HEK293T (cell line): Measurements from ENCODE around the gene GLB1L3.

Experiments
- CTCF ChIA-PET: fragments of 350-600 bp; formaldehyde crosslinking; extraction: SDS; loops from one replicate; lab custom pipeline; 2021; ENCODE audit warnings: antibody characterized with exemption, inconsistent platforms; lab: Yijun Ruan, JAX
- POLR2A ChIA-PET: fragments of 350-600 bp; formaldehyde crosslinking; extraction: SDS; loops from one replicate; lab custom pipeline; 2020; ENCODE audit warnings: antibody characterized with exemption, inconsistent platforms; lab: Yijun Ruan, JAX
- DNase-seq: peaks from one replicate; pipeline ENCODE4 v3.0.0; 2012; ENCODE audit warnings: mixed read lengths; ENCODE audit errors: extremely low spot score
- ARNT ChIP-seq: fragments of 450-650 bp; IDR thresholded peaks from 2 replicates; pipeline ENCODE4 v1.6.1; 2017; ENCODE audit warnings: mild to moderate bottlenecking
- BHLHE40 ChIP-seq: fragments of 450-650 bp; IDR thresholded peaks from 2 replicates; pipeline ENCODE4 v1.6.1; 2016; ENCODE audit warnings: mild to moderate bottlenecking, moderate library complexity, borderline replicate concordance
- CTBP1 ChIP-seq: fragments of 450-650 bp; IDR thresholded peaks from 2 replicates; pipeline ENCODE4 v1.6.1; 2016; ENCODE audit warnings: borderline replicate concordance
- ELF4 ChIP-seq: fragments of 450-650 bp; IDR thresholded peaks from 2 replicates; pipeline ENCODE4 v1.6.1; 2017; ENCODE audit warnings: antibody characterized with exemption
- FOXA1 ChIP-seq: fragments of 450-650 bp; IDR thresholded peaks from 2 replicates; pipeline ENCODE4 v1.6.1; 2016; ENCODE audit warnings: mild to moderate bottlenecking
- FOXK2 ChIP-seq: fragments of 450-650 bp; IDR thresholded peaks from 2 replicates; pipeline ENCODE4 v1.6.1; 2016; ENCODE audit warnings: mild to moderate bottlenecking
- FOXM1 ChIP-seq: fragments of 450-650 bp; IDR thresholded peaks from 2 replicates; pipeline ENCODE4 v1.6.1; 2017; ENCODE audit warnings: mild to moderate bottlenecking, borderline replicate concordance
- HDGF ChIP-seq: fragments of 450-650 bp; IDR thresholded peaks from 2 replicates; pipeline ENCODE4 v1.6.1; 2017; ENCODE audit warnings: antibody characterized with exemption, borderline replicate concordance
- L3MBTL2 ChIP-seq: fragments of 450-650 bp; conservative IDR thresholded peaks from 2 replicates; pipeline ENCODE4 v1.6.1; 2016; ENCODE audit warnings: mild to moderate bottlenecking
- LEF1 ChIP-seq: fragments of 450-650 bp; IDR thresholded peaks from 2 replicates; pipeline ENCODE4 v1.6.1; 2017; ENCODE audit warnings: mild to moderate bottlenecking, borderline replicate concordance
- NFRKB ChIP-seq: fragments of 450-650 bp; IDR thresholded peaks from 2 replicates; pipeline ENCODE4 v1.6.1; 2016; ENCODE audit warnings: mild to moderate bottlenecking, moderate library complexity
- SP1 ChIP-seq: fragments of 450-650 bp; IDR thresholded peaks from 2 replicates; pipeline ENCODE4 v1.6.1; 2017
- SUZ12 ChIP-seq: fragments of 450-650 bp; IDR thresholded peaks from 2 replicates; pipeline ENCODE4 v1.6.1; 2016; ENCODE audit warnings: mild to moderate bottlenecking
- TARDBP ChIP-seq: fragments of 450-650 bp; IDR thresholded peaks from 2 replicates; pipeline ENCODE4 v1.6.1; 2016
- ZNF384 ChIP-seq: fragments of 450-650 bp; IDR thresholded peaks from 2 replicates; pipeline ENCODE4 v1.6.1; 2016
- TF ChIP-seq, protein P1 (sequence below): fragments of 450-650 bp; IDR thresholded peaks from 2 replicates; pipeline ENCODE4 v1.6.1; 2016

Gene GLB1L3

DNA sequence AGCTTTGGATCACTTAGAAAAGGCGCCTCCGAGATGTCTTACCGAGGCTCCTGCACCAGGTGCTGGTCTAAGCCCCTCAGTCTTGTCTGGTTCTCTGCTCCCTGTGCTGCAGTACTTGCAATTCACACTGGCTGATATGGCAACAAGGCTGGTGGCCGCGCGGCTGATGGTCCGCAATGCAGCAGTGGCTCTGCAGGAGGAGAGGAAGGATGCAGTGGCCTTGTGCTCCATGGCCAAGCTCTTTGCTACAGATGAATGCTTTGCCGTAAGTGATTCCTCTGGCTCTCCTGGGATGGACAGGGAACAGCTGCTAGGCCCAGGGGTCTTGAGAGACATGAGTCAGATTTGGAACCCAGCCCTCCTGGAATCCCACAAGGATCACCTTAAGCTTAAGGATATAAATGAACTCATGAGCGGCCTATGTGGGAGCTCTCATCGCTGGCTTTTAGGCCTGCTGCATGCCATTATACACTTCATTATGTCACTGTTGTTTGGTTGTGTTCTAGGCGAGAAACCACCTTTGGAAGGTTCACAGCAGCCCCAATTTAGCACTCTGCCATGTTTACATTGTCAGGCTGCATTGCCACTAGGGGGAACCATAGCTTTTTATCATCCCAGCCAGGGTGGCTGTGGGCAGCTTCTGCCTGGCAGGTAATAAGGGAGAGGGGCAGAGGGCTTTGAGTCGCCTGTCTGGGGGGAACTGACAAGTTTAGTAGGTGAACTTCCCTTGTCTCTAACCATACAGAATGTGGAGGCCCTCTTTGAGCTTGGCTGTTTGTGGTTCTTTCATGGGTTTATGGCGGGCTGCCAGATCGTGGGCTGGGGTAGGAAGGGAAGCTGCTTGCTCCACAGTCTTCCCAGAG is 14.3 kb upstream of the GLB1L3 start:
- POLR2A ChIA-PET = interaction anchor here (0.7 to 2.1 kb wide), 2 partner anchors 12 to 37 kb away, joined by 3 to 7 read pairs; partner anchors contain the start of genes NCAPD3 and VPS26B
- CTCF ChIA-PET = interaction anchor here (0.5 to 1.9 kb wide), 8 partner anchors 8 to 691 kb away, joined by 3 to 10 read pairs (median 3); partner anchors contain the start of gene GLB1L3
- no peak for TF ChIP-seq FOXA1
- no peak for TF ChIP-seq TARDBP
- no peak for TF ChIP-seq FOXK2
- no peak for TF ChIP-seq ELF4
- no peak for TF ChIP-seq BHLHE40
- TF ChIP-seq SUZ12 = no peak
- peak; percentile 53 for DNase-seq

DNA sequence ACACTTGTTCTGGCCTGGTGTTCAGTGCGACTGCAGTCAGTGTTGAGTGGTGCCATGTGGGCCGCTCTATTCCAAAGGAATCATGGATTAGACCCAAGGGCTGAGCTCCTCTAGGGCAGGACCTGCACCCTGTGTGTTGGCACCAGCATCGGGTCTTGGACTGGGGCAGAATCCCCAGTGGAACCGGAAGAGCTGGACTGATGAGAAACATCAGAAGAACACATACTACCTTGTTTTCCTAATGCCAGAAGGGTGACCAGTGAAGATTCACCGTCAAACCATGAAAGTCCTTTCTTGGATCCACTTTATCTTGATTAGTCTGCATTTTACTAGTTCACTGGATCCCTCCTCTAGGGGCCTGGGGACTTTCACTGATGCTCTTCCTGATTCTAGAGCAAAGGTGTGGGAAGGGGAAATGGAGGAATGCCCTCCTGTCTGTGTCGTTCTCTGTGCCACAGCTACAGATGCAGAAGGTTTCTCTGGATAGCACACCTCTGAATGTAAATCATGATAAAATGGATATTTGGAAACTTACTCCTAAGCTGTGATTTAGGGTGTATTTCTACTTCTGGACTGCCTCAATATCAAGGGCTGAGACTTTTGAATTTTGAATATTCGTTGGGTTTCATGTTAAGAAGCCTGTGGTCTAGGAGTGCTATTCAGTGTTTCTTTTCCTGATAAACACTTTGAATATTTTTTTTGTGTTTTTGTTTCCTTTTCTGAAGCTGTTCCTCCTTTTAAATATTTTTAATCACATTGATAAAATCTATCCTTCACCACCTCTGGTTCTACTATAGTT is 11.0 kb upstream of the GLB1L3 start:
- no peak for DNase-seq
- POLR2A ChIA-PET = interaction anchor here (1.8 kb wide), 1 partner anchor 11 kb away, joined by 4 read pairs; the partner anchor contains the start of gene GLB1L3
- TF ChIP-seq ZNF384 (no peak), ELF4 (no peak), CTBP1 (no peak), SP1 (no peak), NFRKB (no peak), LEF1 (no peak), TARDBP (no peak), SUZ12 (no peak), BHLHE40 (no peak), ARNT (no peak), FOXM1 (no peak), FOXK2 (no peak), FOXA1 (no peak), HDGF (no peak), L3MBTL2 (no peak)
- TF ChIP-seq, protein P1, sequence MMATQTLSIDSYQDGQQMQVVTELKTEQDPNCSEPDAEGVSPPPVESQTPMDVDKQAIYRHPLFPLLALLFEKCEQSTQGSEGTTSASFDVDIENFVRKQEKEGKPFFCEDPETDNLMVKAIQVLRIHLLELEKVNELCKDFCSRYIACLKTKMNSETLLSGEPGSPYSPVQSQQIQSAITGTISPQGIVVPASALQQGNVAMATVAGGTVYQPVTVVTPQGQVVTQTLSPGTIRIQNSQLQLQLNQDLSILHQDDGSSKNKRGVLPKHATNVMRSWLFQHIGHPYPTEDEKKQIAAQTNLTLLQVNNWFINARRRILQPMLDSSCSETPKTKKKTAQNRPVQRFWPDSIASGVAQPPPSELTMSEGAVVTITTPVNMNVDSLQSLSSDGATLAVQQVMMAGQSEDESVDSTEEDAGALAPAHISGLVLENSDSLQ = no peak
- CTCF ChIA-PET = no interaction called here

DNA sequence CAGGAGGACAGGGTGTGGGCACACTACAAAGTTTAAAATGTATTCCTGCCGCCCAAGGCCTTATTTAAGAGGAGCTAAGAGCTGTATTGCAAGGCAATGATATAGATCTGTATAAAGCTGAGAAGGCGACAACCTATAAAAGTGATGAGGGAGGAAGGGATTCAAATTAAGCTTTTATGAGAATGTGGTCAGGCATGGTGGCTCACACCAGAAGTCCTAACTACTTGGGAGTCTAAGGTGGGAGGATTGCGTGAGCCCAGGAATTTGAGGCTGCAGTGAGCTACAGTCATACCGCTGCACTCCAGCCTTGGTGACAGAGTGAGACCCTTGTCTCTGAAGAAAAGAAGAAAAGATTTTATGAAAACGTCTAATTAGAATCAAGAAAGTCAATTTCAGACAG is 9.7 kb upstream of the GLB1L3 start:
- CTCF ChIA-PET = interaction anchor here (1.6 kb wide), 1 partner anchor 9 kb away, joined by 5 read pairs; the partner anchor contains the start of gene GLB1L3
- TF ChIP-seq FOXK2 = no peak
- no peak for TF ChIP-seq TARDBP
- no peak for TF ChIP-seq SP1
- TF ChIP-seq HDGF = no peak
- TF ChIP-seq ELF4 = no peak
- POLR2A ChIA-PET = no interaction called here
- DNase-seq = no peak

DNA sequence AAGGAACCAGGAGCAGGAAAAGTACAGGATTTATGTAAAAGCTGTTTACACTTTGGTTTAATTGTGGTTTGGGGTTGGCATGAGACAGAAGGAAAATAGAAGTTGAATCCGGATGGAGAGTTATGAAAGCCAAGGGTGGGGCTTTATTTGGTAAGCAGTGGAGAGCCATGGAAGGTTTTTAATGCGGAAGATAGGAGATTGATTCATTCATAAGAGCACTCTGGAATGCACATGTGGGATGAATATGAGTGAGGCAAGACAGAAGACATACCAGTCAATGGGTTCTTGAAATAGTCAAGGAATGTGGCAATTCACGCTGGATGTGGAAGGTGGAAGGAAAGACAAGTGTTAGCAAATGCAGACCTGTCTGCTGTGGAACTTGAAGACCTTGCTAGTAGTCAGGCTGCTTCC is 9.3 kb upstream of the GLB1L3 start:
- POLR2A ChIA-PET = no interaction called here
- no peak for DNase-seq
- TF ChIP-seq LEF1 (no peak), ZNF384 (no peak), BHLHE40 (no peak), ARNT (no peak), SP1 (no peak), NFRKB (no peak), FOXA1 (no peak), L3MBTL2 (no peak), TARDBP (no peak), FOXM1 (no peak), FOXK2 (no peak), SUZ12 (no peak), CTBP1 (no peak), ELF4 (no peak), HDGF (no peak)
- TF ChIP-seq, protein P1 = no peak
- CTCF ChIA-PET = interaction anchor here (1.6 kb wide), 1 partner anchor 9 kb away, joined by 5 read pairs; the partner anchor contains the start of gene GLB1L3

DNA sequence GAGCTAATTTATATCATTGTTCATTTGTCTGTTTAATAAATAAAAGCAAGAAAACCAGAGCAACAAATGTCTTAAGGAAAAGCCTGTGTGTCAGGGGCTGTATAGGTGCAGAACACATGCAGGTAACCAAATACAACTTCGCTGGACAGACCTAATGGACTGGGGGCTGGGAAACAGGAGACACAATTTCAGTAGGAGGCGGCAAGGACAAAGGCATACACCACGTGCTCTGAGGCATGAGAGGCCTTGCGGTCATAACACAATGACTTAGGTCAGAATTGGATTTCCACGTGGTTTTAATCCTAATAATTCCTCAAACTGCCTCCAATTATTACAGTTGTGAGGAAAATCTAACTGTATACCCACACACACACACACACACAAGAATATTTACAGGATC is 8.7 kb upstream of the GLB1L3 start:
- TF ChIP-seq TARDBP (no peak), L3MBTL2 (no peak), CTBP1 (no peak), ARNT (no peak), FOXM1 (no peak), FOXA1 (no peak), SUZ12 (no peak), HDGF (no peak), BHLHE40 (no peak), SP1 (no peak), ELF4 (no peak), ZNF384 (no peak), NFRKB (no peak), FOXK2 (no peak), LEF1 (no peak)
- TF ChIP-seq, protein P1 = no peak
- DNase-seq = no peak
- POLR2A ChIA-PET = interaction anchor here (1.5 kb wide), 1 partner anchor 11 kb away, joined by 3 read pairs; no protein-coding TSS in a partner anchor
- CTCF ChIA-PET = interaction anchor here (1.6 kb wide), 1 partner anchor 8 kb away, joined by 5 read pairs; the partner anchor contains the start of gene GLB1L3
